Glutamatergic neuron (in vitro differentiated cells): ENCODE data around the gene ADAMTSL1. TPM values are rescaled to one million over a fixed set of nuclear protein-coding genes. Genes with fewer than 3 reads are reported as not detected.

Experiments
- DNase-seq: peaks from one replicate; pipeline ENCODE4 v3.0.0; 2022
- H3K27ac Mint-ChIP-seq: one replicate; pipeline ENCODE4 v1.8.0; 2020; ENCODE audit warnings: mild to moderate bottlenecking, mixed read lengths, inconsistent platforms; ENCODE audit not compliant: unreplicated experiment
- H3K27me3 Mint-ChIP-seq: one replicate; pipeline ENCODE4 v1.8.0; 2020; ENCODE audit warnings: mild to moderate bottlenecking, moderate library complexity, mixed read lengths, inconsistent platforms; ENCODE audit not compliant: unreplicated experiment
- H3K36me3 Mint-ChIP-seq: one replicate; pipeline ENCODE4 v1.8.0; 2020; ENCODE audit warnings: mild to moderate bottlenecking, mixed read lengths, inconsistent platforms; ENCODE audit not compliant: unreplicated experiment
- H3K4me1 Mint-ChIP-seq: one replicate; pipeline ENCODE4 v1.8.0; 2020; ENCODE audit warnings: mild to moderate bottlenecking, low read depth, mixed read lengths, inconsistent platforms; ENCODE audit not compliant: unreplicated experiment
- H3K4me3 Mint-ChIP-seq: one replicate; pipeline ENCODE4 v1.8.0; 2020; ENCODE audit warnings: mild to moderate bottlenecking, mixed read lengths, inconsistent platforms; ENCODE audit not compliant: unreplicated experiment
- H3K9me3 Mint-ChIP-seq: one replicate; pipeline ENCODE4 v1.8.0; 2020; ENCODE audit warnings: mild to moderate bottlenecking, moderate library complexity, mixed read lengths, inconsistent platforms; ENCODE audit not compliant: unreplicated experiment
- total RNA-seq: library from RNA; stranded (reverse); fragmentation: NEBNext Ultra II Directional; extraction: Animal tissue kit (Norgen Biotek cat#: 25700); gene quantifications from one replicate; pipeline ENCODE4 v1.2.1, GENCODE V29; 2021; ENCODE audit not compliant: unreplicated experiment
- TF ChIP-seq, protein P1 (sequence below): fragments of 200-600 bp; sonication (generic); IDR thresholded peaks from one replicate; pipeline ENCODE4 v1.5.0; 2021; ENCODE audit not compliant: partially characterized antibody, unreplicated experiment

The ADAMTSL1 gene
- total RNA-seq, 1 donor from 2014 or later, result 0.91 TPM

DNA sequence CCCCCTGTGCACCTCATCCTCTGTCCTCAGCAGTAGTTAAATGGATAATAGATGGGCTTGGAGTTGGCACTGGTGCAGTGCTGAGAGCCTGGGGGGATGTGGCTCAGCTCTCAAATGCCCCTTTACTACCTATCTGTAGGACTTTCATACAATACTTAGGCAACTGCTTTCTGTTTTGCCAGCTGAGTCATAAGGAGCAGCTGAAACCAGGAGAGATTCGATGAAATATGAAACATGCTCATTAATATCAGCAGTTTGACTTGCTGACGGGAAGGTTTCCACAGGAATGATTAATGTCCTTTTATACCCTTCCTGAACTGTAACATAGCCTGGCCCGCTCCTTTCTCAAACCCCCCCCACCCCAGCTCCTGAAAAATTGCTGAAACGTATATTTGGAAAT lies 416.4 kb downstream of the ADAMTSL1 start:
- H3K4me3 Mint-ChIP-seq, result no peak overlapping the region
- H3K27me3 Mint-ChIP-seq, result no peaks in the 10 kb centered on the region
- TF ChIP-seq, protein P1, sequence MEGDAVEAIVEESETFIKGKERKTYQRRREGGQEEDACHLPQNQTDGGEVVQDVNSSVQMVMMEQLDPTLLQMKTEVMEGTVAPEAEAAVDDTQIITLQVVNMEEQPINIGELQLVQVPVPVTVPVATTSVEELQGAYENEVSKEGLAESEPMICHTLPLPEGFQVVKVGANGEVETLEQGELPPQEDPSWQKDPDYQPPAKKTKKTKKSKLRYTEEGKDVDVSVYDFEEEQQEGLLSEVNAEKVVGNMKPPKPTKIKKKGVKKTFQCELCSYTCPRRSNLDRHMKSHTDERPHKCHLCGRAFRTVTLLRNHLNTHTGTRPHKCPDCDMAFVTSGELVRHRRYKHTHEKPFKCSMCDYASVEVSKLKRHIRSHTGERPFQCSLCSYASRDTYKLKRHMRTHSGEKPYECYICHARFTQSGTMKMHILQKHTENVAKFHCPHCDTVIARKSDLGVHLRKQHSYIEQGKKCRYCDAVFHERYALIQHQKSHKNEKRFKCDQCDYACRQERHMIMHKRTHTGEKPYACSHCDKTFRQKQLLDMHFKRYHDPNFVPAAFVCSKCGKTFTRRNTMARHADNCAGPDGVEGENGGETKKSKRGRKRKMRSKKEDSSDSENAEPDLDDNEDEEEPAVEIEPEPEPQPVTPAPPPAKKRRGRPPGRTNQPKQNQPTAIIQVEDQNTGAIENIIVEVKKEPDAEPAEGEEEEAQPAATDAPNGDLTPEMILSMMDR, result no peak
- H3K36me3 Mint-ChIP-seq, result no peaks in the 10 kb centered on the region
- DNase-seq, result no peak
- H3K4me1 Mint-ChIP-seq, result peaks cover 4% of the 10 kb centered on the region
- no peak overlapping the region for H3K27ac Mint-ChIP-seq
- no peaks in the 10 kb centered on the region for H3K9me3 Mint-ChIP-seq

DNA sequence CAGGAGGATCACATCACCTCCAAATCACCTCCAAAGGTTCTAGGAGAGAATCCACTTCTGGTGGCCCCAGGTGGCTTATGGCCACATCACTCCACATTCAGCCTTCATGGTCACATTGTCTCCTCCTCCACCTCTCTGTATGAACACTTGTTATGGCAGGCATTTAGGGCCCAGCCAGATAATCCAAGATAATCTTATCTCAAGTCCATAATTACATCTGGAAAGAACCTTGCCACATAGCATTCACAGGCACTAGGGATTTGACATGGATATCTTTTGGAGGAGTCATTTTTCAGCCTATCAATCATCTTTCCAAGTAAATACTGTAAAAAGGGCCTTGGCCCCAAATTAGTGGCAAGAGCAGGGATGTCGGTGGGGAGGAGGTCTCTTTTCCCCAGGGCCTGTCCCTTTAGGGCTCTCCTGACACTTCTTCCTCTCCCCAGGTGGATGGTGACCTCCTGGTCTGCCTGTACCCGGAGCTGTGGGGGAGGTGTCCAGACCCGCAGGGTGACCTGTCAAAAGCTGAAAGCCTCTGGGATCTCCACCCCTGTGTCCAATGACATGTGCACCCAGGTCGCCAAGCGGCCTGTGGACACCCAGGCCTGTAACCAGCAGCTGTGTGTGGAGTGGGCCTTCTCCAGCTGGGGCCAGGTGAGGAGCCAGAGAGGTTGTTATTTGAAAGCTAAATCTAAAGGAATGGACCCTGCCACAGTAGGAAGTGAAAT lies 418.2 kb downstream of the ADAMTSL1 start:
- H3K27me3 Mint-ChIP-seq, result no peaks in the 10 kb centered on the region
- no peaks in the 10 kb centered on the region for H3K36me3 Mint-ChIP-seq
- H3K9me3 Mint-ChIP-seq, result peaks cover 3% of the 10 kb centered on the region
- DNase-seq, result no peak
- no peak overlapping the region for H3K4me3 Mint-ChIP-seq
- TF ChIP-seq, protein P1, result no peak
- H3K4me1 Mint-ChIP-seq, result peaks cover 4% of the 10 kb centered on the region
- no peak overlapping the region for H3K27ac Mint-ChIP-seq

DNA sequence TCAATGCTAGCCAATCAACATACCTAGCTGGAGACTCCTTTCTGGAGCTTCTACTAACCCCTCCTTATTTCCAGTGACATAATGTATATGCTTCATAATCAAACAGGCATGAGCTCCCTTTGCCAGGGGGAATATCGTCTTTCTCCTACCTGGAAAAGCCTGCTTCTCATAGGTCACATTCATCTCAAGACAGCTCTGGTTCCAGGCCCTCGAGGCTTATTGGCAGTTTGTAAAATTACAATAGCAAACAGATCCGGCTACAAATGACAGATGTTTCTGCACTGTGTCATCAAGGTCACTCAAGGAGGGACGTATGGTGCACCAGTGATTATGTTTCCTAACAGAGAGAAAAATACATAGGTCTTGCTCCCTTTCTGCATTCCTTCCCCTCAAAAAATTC lies 419.1 kb downstream of the ADAMTSL1 start:
- TF ChIP-seq, protein P1, result no peak
- Mint-ChIP-seq H3K4me3 (no peak overlapping the region), H3K36me3 (no peaks in the 10 kb centered on the region), H3K9me3 (peaks cover 3% of the 10 kb centered on the region), H3K4me1 (peaks cover 4% of the 10 kb centered on the region), H3K27ac (no peak overlapping the region), H3K27me3 (no peaks in the 10 kb centered on the region)
- no peak for DNase-seq

DNA sequence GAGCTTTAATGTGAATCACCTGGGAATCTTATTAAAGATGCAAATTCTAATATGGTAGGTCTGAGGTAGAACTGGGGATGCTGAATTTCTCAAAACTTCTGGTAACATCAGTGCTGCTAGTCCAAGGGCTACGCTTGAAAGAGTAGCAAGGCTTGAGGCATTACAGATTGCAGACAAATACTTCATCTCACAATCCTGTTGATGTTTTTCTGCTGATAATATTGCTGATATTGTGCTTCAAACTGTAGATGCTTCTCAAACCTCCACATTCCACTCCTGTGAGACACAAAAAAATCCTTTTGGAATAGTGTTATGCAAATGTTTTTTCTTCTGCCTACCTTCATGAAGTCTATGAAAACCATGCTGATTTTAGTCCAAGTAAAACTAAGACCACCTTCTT lies 419.5 kb downstream of the ADAMTSL1 start:
- no peak for DNase-seq
- H3K9me3 Mint-ChIP-seq, result peaks cover 4% of the 10 kb centered on the region

DNA sequence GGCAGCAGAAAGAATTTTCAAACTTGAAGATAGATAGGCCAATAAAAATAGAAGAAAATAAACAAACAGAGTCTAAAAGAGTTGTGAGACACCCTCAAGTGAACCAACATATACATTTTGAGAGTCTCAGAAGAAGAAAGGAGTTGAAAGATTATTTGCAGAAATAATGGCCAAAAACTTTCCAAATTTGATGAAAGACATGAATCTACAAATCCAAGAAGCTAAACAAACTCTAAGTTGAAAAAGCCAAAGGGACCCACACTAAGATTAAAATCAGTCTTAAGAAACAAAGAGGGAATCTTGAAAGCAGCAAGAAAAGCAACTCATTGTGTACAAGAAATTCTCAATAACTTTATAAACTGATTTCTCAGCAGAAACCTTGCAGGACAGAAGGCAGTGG lies 422.1 kb downstream of the ADAMTSL1 start:
- DNase-seq, result no peak
- Mint-ChIP-seq H3K4me1 (peaks cover 4% of the 10 kb centered on the region), H3K9me3 (peaks cover 4% of the 10 kb centered on the region), H3K27me3 (no peaks in the 10 kb centered on the region), H3K4me3 (no peak overlapping the region), H3K27ac (no peak overlapping the region), H3K36me3 (no peaks in the 10 kb centered on the region)
- TF ChIP-seq, protein P1, result no peak

More for the DNA sequence above, 419.5 kb downstream of the ADAMTSL1 start:
- peaks cover 4% of the 10 kb centered on the region for H3K4me1 Mint-ChIP-seq
- no peak overlapping the region for H3K27ac Mint-ChIP-seq
- TF ChIP-seq, protein P1, result no peak
- H3K27me3 Mint-ChIP-seq, result no peaks in the 10 kb centered on the region
- no peaks in the 10 kb centered on the region for H3K36me3 Mint-ChIP-seq
- no peak overlapping the region for H3K4me3 Mint-ChIP-seq
